Measurements from ENCODE around the gene EIF4G3.
"Not testable (repeated sequence)": the region's sequence is repeated elsewhere in the genome, so short reads cannot be mapped to it uniquely, and the experiment has no call there.

EIF4G3 gene

GRCh38 chr1:21024918-21025317 lies 151.8 kb downstream of the EIF4G3 start:
- no peak for DNase-seq (ENCODE audit: low spot score)

- not testable (repeated sequence) for DNase-seq (ENCODE audit: low spot score)
These were observed 152.4 kb downstream of the EIF4G3 start for GRCh38 chr1:21024136-21024896.

GRCh38 chr1:21022279-21023040 lies 154.2 kb downstream of the EIF4G3 start:
- peak; percentile 41 for DNase-seq (ENCODE audit: low spot score)

GRCh38 chr1:21021311-21021710 lies 155.4 kb downstream of the EIF4G3 start:
- DNase-seq (ENCODE audit: low spot score) = no peak

- DNase-seq (ENCODE audit: low spot score) = no peak
These were observed 156.5 kb downstream of the EIF4G3 start for GRCh38 chr1:21020151-21020550.

- DNase-seq (ENCODE audit: low spot score) = no peak
These were observed 158.0 kb downstream of the EIF4G3 start for GRCh38 chr1:21018673-21019072.

- no peak for DNase-seq (ENCODE audit: low spot score)
These were observed 163.2 kb downstream of the EIF4G3 start for GRCh38 chr1:21013510-21013909.

GRCh38 chr1:21012937-21013336 lies 163.8 kb downstream of the EIF4G3 start:
- no peak for DNase-seq (ENCODE audit: low spot score)

GRCh38 chr1:21007876-21008275 lies 168.8 kb downstream of the EIF4G3 start:
- no peak for DNase-seq (ENCODE audit: low spot score)

- DNase-seq (ENCODE audit: low spot score) = no peak
These were observed 171.0 kb downstream of the EIF4G3 start for GRCh38 chr1:21005466-21006239.

- no peak for DNase-seq (ENCODE audit: low spot score)
These were observed 173.2 kb downstream of the EIF4G3 start for GRCh38 chr1:21003281-21004045.

GRCh38 chr1:21001042-21001441 lies 175.7 kb downstream of the EIF4G3 start:
- no peak for DNase-seq (ENCODE audit: low spot score)

- DNase-seq (ENCODE audit: low spot score) = no peak
These were observed 176.5 kb downstream of the EIF4G3 start for GRCh38 chr1:21000245-21000594.

- no peak for DNase-seq (ENCODE audit: low spot score)
These were observed 177.0 kb downstream of the EIF4G3 start for GRCh38 chr1:20999525-21000244.

- no peak for DNase-seq (ENCODE audit: low spot score)
These were observed 177.9 kb downstream of the EIF4G3 start for GRCh38 chr1:20998826-20999225.

- no peak for DNase-seq (ENCODE audit: low spot score)
These were observed 179.0 kb downstream of the EIF4G3 start for GRCh38 chr1:20997602-20998224.

GRCh38 chr1:20996554-20996953 lies 180.1 kb downstream of the EIF4G3 start:
- no peak for DNase-seq (ENCODE audit: low spot score)

- no peak for DNase-seq (ENCODE audit: low spot score)
These were observed 182.8 kb downstream of the EIF4G3 start for GRCh38 chr1:20993716-20994575.

- no peak for DNase-seq (ENCODE audit: low spot score)
These were observed 184.2 kb downstream of the EIF4G3 start for GRCh38 chr1:20992322-20993056.

Data from cerebellar cortex (tissue), 1 donor.